RCC 7860 (cell line): Measurements from ENCODE around the gene ACE.

Source experiments
- DNase-seq: peaks from one replicate; pipeline ENCODE4 v3.0.0-alpha.2; 2015; ENCODE audit warnings: low spot score
- FAIRE-seq: peaks from 2 replicates; lab custom pipeline; 2012; peaks lifted over from hg19 to GRCh38; lab: Jason Lieb, UNC

ACE gene

DNA sequence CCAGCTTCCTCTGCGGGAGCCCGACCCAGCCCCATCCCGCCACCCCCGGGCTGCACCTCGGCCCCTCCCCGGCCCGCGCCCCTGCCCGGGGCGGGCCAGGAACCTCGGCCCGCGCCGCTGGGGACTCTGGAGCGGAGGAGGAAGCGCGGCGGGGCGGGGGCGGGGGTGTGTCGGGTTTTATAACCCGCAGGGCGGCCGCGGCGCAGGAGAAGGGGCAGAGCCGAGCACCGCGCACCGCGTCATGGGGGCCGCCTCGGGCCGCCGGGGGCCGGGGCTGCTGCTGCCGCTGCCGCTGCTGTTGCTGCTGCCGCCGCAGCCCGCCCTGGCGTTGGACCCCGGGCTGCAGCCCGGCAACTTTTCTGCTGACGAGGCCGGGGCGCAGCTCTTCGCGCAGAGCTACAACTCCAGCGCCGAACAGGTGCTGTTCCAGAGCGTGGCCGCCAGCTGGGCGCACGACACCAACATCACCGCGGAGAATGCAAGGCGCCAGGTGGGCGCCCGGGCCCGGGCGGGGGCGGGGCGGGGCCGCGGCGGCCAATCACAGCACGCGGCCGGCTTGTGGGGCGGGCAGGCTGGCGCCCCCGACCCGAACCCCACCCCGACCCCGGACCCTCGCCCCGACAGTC, at the start of gene ACE:
Gene ACE, plus strand, starts transcription at position 208 of the 626 bp plus-strand sequence. Its CDS starts 34 bp downstream, at position 242.
- no peak for DNase-seq
- FAIRE-seq: no peak

DNA sequence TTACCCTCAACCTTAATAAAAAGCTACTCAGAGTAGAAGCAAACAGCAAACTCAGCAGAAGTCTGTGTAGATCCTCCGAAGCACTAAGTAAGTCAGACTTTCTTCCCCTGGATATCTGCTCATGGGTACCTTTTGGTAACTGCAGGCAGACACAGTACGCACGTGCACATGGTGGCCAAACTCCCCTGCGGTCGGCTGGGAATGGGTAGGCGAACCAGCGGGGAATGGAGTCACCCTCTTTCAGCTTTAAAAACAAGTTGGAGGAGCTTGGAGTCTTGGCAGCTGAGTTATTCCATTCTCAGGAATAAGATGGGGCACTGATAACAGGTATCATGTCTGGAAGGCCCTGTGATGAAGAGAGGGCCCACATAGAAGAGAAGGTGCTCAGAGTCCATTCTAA, 47.1 kb upstream of the ACE start:
- DNase-seq (no peak), FAIRE-seq (no peak)

DNA sequence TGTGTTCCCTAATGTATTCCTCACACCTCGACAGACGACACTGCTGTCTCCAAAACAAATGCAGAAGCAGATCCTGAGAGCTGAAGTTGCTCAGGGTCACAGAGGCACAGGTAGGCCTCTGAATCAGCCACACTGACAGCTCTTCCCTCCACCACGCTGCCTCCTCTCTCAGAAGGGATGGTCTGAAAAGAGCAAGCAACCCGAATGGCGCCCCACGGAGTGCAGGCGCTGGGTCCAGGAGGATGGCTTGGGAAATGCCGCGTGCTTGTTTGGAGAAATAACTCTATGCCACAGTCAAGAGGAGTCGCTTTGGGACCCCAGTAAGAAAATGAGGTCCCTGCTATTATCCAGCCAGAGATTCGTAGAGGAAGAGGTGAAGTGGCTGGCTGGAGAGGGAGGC, 46.6 kb upstream of the ACE start:
- FAIRE-seq (no peak), DNase-seq (no peak)

DNA sequence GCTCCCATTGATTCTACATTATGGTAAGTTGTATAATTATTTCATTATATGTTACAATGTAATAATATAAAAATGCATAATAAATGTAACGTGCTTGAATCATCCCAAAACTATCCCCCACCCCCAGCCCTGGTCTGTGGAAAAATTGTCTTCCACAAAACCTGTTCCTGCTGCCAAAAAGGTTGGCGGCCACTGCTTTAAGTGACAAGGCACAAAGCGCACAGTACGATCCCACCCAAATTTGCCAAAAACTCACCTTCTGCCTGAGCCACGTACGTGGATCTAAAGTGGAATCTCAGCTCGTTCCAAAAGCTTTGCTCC, 45.3 kb upstream of the ACE start:
- DNase-seq (no peak), FAIRE-seq (no peak)

DNA sequence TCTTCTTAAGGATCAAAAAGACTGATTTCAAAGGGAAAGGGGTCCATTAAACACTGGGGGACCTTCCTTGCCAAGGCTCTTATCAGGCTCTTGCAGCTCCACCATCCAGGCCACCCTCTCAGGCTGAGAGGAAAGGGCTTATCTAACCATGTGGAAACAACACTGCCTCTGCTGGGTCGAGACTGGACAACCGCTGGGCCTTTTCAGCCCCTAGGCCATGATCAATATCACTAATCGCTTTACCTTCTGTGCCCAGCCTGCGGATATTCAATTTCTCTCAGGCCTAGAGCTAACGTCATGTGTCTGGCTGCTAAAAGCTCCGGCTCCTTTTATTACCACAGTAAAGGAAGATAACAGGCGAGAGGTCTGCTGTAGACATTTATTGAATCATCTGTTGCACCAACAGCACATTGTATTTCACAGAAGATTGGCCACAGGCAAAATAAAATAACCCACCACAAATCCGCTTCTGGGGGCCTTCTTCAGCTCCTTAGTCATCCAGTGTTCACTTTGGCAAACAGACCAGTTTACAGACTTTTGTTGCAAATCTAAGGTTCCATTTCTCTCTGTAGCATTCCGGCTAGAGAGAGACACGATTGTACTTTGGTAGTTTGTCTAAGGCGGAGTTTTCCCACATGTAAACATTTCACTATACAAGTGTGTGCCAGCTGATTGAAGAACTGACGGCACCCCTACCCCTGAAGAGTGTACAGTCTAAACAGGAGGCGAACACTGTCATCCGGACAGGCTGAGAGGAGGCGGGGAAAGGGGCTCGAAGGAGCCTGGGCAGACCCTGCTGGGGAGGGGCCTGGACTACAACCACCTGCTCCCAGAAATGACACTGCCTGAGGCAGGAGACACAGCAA, 44.7 kb upstream of the ACE start:
- FAIRE-seq: no peak

DNA sequence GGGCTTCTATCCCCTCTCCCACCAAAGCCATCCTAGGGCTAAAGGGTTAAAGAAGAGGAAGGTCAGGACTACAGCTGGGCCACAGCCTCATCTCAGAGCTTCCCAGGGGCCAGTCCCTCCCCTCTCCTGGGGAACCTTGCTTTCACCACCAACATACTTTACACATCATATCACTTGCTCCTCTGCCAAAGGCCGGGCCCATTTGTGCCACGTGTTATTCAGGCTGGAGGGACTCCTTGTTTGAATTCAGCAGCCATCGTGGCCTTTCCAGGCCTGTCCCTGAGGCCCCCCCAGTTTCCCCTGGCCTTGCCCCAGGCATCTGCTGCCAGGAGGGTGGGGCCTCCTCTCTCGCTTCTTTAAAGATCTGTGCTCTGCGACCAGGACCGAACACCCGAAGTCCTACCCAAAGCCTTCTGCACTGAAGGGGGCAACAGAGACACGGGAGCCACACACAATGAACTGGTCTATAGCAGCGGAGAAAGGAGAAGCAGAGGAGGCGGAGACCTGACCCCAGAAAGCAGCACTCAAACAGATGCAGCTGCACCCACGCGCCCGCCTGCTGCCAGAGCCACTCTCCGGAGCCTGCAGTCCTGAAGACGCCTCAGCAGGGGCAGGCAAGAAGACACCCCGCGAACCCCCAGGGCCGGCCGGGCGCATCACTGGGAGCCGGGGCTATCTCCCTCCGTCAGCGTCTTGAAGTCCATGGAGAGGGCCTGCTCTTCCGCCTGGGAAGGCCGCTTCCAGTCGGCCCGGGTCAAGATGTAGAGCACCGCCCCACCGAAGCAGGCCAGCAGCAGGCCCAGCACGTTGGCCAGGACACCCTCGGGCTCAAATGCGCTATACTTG, 42.9 kb upstream of the ACE start:
- FAIRE-seq (peak; percentile 68), DNase-seq (peak; percentile 78)

More for the DNA sequence above, 44.7 kb upstream of the ACE start:
- no peak for DNase-seq

DNA sequence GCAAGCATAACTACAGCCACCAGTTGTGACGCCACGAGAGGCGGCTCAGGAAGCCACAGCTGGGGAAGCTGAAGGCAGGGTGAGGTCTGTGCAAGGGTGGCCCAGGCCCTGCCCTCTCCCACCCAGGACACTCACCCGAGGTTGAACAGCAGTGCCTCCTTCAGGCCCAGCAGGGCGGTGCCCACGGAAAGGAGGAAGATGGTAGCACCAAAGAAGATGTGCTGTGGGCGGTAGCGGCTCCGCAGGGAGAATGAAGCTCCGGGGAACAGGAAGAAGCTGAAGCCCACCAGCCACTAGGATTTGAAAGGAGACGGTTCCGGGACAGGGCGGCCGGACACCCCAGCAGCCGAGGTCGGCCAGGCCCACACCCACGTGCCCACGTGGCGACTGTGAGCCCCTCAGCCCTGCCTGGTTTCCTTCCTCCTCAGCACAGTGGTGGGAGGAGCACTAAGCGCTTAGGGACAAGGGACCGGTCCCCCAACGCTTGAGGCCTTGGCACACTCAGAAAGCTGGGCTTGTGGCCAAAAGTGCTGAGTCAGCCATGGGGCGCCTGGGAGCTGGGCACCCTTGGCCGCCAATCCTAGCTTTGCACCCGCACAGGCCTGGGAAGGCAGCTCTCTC, 41.8 kb upstream of the ACE start:
- FAIRE-seq (peak; percentile 35), DNase-seq (peak; percentile 76)

DNA sequence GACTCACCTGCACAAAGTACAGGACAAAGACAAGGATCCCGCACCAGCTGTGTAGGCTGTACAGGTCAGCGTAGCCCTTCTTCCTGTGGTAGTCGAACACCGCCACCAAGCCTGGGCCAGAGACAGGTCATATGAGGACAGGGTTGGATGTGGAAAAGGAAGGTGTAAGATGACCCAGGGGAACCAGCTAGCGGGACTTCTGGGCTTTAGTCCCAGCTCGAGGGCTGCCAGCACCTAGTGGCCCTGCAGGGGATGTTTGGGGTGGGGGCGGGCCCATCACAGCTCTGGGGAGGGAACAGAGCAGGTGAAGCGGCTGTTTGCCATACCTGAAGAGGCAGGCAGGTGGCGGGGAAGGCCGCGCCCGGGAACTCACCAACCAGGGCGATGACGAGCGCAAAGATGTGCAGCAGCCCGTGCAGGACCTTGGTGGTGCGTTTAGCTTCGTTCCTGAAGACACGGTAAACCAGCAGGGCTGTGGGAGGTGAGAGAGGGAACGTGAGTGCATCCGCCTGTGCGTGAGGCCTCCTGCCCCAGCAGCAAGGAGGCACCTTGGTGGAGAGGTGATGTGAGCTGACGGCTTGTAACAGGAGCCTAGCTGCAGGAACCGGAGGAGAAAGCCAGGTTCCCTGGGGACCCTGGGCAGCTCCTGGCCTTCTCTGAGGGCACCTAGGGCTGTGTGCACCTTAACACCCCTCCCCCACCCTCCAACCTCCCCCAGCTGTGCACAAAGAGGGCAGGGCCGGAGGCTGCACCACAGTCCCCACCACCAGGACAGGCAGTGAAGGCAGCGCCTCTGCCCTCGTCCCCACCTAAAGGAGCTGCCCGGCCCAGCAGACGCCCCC, 41.0 kb upstream of the ACE start:
- peak; percentile 24 for DNase-seq
- FAIRE-seq: no peak

DNA sequence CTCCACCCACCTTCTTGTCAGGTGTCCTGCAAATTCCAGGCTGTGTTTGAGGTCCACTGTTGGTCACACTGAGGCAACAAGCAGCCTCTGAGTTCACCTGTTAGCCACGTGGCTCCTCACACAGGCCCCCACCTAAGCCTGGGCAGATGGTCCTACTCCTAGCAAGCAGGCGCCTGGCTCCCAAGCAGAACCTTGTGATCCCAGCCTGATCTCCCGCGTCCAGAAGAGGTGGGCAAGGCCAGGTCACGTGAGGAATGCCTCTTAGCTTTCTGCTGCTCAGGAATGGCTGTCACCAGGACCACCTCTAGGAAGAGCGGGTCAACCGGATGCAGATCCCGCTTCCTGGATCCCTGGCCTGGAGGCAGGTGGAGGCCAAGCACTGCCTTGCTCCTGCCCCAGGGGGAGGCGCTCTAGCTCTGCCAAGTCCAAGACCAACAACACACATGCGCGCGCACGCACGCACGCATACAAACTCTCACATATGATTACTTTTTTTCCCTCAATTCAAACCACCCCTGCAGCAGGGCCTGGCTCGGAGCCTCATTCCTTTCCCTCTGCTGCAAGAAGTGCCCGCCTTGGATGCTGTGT, 40.2 kb upstream of the ACE start:
- DNase-seq: no peak
- no peak for FAIRE-seq

DNA sequence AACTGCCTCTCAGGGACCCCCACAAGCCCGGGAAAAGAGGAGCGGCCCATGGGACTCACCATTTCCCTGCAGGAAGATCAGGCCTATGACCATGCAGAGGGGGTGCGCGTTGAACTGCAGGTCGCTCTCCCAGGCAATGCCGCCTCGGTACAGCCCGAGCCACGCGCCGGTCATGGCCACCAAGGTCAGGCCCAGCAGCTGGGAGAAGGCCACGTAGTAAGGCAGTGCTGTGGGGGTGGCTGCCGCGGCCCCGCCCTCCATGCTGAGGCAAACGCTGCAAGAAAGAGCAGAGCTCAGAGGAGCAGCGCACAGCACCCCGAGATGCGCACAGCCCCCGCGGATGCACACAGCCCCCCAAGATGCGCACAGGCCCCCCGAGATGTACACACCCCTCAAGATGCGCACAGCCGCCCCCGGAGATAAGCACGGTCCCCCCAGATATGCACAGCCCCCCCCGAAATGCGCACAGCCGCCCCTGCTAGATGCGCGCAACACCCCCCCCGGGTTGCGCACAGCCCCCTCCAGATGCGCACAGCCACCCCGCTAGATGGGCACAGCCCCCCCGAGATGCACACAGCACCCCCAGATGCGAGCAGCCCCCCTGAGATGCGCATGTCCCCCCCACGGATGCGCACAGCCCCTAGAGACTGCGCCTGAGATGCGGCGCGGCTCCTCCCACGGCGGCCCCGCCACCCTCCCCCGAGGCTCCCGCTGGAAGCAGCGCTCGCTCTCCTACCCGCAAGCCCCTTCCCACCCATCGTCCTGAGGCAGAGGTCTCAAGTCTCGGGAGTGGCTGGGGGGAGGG, 39.4 kb upstream of the ACE start:
- no peak for FAIRE-seq
- no peak for DNase-seq

DNA sequence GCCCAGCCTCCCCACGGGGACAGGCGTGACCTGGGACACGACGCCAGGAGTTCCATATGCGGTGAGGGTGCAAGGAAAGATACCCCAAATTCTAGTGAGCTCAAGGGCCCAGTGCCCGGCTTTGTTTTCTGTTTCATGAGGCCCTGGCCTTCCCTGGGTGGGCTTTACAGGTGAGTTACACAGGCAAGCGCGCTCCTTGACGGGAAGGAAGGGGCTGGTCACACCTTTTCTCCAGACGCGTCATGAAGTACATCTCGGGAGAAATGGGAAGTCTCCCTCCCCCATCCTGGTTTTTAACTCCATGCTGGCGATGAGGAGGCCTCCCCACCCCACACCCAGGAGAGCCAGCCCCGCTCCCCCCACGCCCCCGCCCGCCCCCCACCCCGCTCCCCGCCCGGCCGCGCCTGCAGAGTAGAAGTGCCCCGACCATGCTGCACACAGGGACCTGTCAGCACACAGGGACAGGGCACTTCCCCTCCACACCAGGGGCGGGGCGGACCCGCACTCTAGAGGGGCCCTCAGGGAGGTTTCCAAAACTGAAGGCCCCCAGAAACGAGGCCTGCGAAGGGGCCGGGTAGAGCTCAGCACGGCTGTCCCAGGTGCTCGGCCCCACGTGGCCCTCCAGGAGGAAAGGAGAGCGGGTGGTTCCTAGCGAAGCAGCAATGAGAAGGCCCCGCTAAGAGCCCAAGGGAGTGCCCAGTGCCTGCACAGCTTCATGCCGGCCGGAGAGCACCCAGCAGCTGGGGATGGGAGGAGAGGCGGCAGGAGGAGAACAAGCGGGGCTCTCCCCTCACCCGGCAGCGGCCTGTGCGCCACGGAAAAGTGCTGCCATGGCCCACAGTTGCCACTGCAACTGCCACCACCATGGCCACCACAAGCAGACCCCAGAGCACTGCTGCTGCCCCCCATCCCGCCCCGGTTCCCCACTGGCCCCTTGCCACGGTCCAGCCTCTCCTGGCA, 38.5 kb upstream of the ACE start:
- DNase-seq (no peak), FAIRE-seq (no peak)

DNA sequence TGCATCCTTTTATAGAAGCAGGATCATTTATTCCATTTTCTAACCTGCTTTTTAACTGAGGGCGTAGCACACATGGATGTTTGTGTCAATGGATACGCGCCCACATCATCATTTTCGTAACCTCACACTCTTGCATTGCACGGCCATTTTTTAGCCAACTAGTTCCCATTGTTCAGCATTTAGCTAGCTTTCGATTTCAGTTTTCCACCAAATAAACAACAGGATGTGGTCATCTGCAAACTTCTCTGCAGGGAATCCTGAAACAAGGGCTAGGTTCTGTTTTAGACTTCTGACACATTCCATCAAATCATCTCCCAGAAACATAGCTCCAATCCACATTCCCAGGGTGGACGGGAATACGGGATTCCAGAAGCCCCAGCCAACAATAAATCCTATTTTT, 37.2 kb upstream of the ACE start:
- FAIRE-seq: no peak
- DNase-seq: no peak

DNA sequence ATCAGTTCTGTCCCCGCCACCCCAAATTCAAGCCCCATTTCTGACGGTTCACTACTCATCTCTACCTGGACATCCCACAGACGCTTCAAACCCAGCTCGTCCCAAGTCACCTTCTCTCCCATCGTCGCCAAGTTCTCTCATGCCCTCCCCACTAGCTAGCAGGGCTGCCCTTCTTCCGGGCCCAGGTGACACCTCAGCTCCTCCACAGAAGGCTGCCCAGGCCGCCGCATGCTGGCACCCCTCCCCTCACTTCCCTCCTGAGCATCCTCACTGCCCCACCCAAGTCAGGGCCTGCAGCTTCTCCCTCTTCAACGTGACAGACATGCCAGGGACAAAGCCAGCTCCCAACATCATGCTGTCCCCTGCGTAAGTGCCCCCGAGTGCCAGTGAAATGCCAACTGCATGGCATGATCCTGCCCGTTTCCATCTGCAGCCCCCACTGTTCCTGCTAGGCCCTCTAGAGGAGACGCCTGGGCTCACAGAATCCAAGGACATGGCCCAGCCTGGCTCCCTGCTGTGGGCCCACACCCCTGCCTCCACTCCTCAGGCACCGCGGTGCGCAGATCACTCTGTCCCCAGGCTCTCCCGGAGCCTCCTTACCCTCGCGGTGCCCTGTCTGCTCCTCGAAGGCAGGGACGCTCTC, 36.6 kb upstream of the ACE start:
- DNase-seq (no peak), FAIRE-seq (no peak)

DNA sequence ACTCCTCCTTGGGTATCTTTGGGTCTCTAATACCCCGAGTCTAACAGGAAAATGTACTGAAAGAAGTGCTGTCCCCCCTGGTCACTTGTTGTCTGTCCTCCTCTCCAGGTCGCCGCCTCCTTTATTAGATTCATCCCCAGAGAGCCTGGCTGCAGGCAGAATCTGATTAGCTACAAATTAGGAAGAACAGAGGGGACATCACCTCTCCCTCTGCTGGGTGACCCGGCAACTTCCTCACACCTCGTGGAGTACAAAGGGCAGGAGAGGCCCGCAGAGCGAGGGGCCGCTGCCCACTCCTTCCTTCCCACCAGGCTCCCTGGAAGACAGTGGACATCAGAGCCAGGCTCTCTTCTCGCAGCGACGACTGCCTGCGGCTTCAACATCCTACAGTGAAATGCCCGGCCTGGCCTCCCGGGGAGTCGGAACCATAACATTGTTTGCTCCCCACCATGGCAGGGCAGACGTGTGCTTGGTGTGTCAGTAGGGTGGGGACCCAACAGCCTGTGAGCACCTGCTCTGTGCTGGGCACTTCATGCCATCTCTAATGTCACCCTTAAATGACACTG, 36.0 kb upstream of the ACE start:
- FAIRE-seq: no peak
- no peak for DNase-seq

DNA sequence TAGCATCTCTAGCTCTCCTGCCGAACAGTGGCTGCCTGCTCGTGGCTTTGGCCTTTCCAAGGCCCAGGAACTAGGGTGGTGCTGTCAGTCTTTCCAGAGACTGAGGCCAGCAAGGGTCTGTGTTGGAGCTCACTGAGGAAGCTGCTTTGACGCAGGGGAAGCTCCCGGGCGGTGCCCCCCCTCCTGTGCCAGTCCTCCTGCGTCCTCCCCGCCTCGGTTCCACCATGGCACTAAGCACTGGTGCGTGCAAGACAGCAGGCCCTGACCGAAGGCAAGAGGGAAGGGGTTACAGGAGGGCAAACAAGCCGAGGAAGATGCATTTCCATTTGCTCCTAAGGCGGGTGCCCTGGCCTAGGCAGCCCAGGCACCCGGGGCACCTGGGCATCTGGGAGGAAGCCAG, 35.2 kb upstream of the ACE start:
- FAIRE-seq (no peak), DNase-seq (no peak)

DNA sequence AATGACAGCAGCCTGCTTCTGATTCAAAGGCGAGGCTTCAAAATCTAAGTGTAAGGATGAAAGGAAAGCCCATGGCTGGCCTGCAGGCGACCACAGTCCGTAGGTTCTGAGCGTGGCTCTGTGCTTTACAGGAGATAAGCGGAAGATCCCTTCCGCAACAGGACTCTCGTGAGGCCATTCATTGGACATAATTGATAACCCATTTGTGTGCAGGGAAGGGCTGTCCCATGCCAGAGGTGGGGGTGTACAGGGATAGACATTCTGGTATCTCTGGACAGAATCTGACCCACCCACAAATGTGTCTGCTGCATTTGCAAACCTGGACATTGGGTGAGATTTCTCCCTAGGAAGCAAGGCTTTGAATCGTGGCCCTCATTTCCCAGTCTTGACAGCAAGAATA, 34.8 kb upstream of the ACE start:
- FAIRE-seq (no peak), DNase-seq (no peak)

DNA sequence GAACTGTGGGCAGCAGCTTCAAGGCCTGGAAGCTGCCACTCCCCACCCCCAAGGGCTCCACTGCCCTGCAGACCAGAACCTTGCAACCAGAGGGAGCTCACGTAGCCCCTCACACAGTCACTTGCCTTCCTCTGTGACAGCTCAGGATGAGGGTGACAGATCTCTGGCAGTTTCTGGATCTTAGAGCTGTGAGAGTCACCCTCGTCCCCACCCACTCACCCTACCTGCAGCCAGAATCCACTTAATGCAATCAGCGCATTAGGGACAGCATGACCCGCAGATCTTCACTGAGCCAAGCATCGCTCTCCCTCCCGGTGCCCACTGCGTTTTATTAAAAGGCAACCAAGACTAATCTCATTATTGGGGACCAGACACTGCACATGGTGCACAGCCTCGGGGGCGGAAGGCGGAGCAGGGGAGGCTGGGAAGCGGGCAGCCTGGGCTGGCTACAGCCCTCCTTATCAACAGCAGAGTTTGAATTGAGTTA, 34.3 kb upstream of the ACE start:
- FAIRE-seq (no peak), DNase-seq (no peak)
